Epithelial cell of proximal tubule (primary cell): Measurements from ENCODE around the gene RAP2A. TPM values are rescaled to one million over a fixed set of nuclear protein-coding genes. Genes with fewer than 3 reads are reported as not detected.

ENCODE experiments used
- DNase-seq: peaks from one replicate; pipeline ENCODE4 v3.0.0-alpha.2; 2011; ENCODE audit warnings: low read depth
- H3K4me3 ChIP-seq: 2 replicates; pipeline ENCODE4 v1.5.1; 2011; ENCODE audit warnings: low read depth, mild to moderate bottlenecking, low read length
- CTCF ChIP-seq: conservative IDR thresholded peaks from 2 replicates; pipeline ENCODE4 v1.5.1; 2012; ENCODE audit warnings: low read depth, mild to moderate bottlenecking, low read length
- total RNA-seq: library from RNA; depleted of rRNA; stranded (reverse); fragments of >200 nt; gene quantifications from 2 replicates; pipeline ENCODE4 v1.2.3, GENCODE V29; 2015

Gene RAP2A
- total RNA-seq, 1 donor from 2014 or later: 12.9 TPM

- no peak overlapping the region for H3K4me3 ChIP-seq
- DNase-seq: no peak
- TF ChIP-seq CTCF: no peak
These were observed 16.3 kb upstream of the RAP2A start for GRCh38 chr13:97417698-97418097.

- no peak for TF ChIP-seq CTCF
- DNase-seq: no peak
- H3K4me3 ChIP-seq: no peak overlapping the region
These were observed 11.6 kb upstream of the RAP2A start for GRCh38 chr13:97422118-97423054.

- no peak for TF ChIP-seq CTCF
- H3K4me3 ChIP-seq: no peak overlapping the region
- DNase-seq: no peak
These were observed 10.5 kb upstream of the RAP2A start for GRCh38 chr13:97423300-97424045.

- no peak for TF ChIP-seq CTCF
- no peak for DNase-seq
- H3K4me3 ChIP-seq: no peak overlapping the region
These were observed 8.4 kb upstream of the RAP2A start for GRCh38 chr13:97425590-97425989.

- H3K4me3 ChIP-seq: no peak overlapping the region
- no peak for DNase-seq
- TF ChIP-seq CTCF: no peak
These were observed 7.3 kb upstream of the RAP2A start for GRCh38 chr13:97426695-97427094.

GRCh38 chr13:97429681-97430081, 4.3 kb upstream of the RAP2A start:
- no peak overlapping the region for H3K4me3 ChIP-seq
- DNase-seq: no peak
- no peak for TF ChIP-seq CTCF

GRCh38 chr13:97430296-97430695, 3.7 kb upstream of the RAP2A start:
- H3K4me3 ChIP-seq: no peak overlapping the region
- no peak for TF ChIP-seq CTCF
- DNase-seq: no peak
